K562 (cell line): ENCODE data around the gene KASH5.

Experiments
- JUNB ChIP-seq: fragments of 450-650 bp; formaldehyde crosslinking; conservative IDR thresholded peaks from 2 replicates; pipeline ENCODE4 v1.4.0; 2020; ENCODE audit warnings: mild to moderate bottlenecking
- KDM1A ChIP-seq, 2 experiments: fragments of 450-650 bp; IDR thresholded peaks; 2 replicates each; pipeline ENCODE4 v1.6.1; 2016; ENCODE audit warnings: mild to moderate bottlenecking in 2 of 2

- TF ChIP-seq KDM1A (IDR thresholded peaks at IDR 0.05) (peak in 1 of 2 experiments; percentile 53; a peak in 2 of 4 replicates), JUNB (no peak)
These were observed 42.8 kb downstream of the KASH5 start for GRCh38 chr19:49430678-49431329.
